Liver (tissue), 9 donors: ENCODE measurements around the gene ERCC6L. TPM values are rescaled to one million over a fixed set of nuclear protein-coding genes. Genes with fewer than 3 reads are reported as not detected.

Source experiments
- DNase-seq: peaks from one replicate; pipeline ENCODE4 v3.0.0-alpha.2; 2017; ENCODE audit warnings: low spot score
- H3K27ac ChIP-seq, 2 donors: one replicate each; pipeline ENCODE4 v1.7.0; 2013; ENCODE audit warnings: inconsistent platforms in 2 of 2, low read length in 2 of 2, control low read depth in 1 of 2, low read depth in 1 of 2, mild to moderate bottlenecking in 1 of 2
- H3K27me3 ChIP-seq, 4 donors: one replicate each; pipeline versions ENCODE4 v1.6.1 to v1.7.0; 2013; ENCODE audit warnings: low read length in 3 of 4, inconsistent platforms in 1 of 4, mild to moderate bottlenecking in 1 of 4, moderate library complexity in 1 of 4; ENCODE audit not compliant: control insufficient read depth in 4 of 4, insufficient read depth in 4 of 4
- H3K36me3 ChIP-seq, 4 donors: one replicate each; pipeline versions ENCODE4 v1.6.1 to v1.7.0; 2013; ENCODE audit warnings: low read length in 3 of 4, mild to moderate bottlenecking in 3 of 4, low read depth in 1 of 4, moderate library complexity in 1 of 4; ENCODE audit not compliant: control insufficient read depth in 4 of 4, insufficient read depth in 3 of 4
- H3K4me1 ChIP-seq, 4 donors: one replicate each; pipeline versions ENCODE4 v1.6.1 to v1.7.0; 2013; ENCODE audit warnings: low read length in 3 of 4, mild to moderate bottlenecking in 3 of 4, moderate library complexity in 1 of 4; ENCODE audit not compliant: control insufficient read depth in 4 of 4, insufficient read depth in 4 of 4
- H3K4me3 ChIP-seq, 3 donors: one replicate each; pipeline versions ENCODE4 v1.6.1 to v1.7.0; 2013; ENCODE audit warnings: low read length in 3 of 3, control low read depth in 1 of 3, low read depth in 1 of 3, mild to moderate bottlenecking in 1 of 3
- H3K9ac ChIP-seq, 2 donors: one replicate each; pipeline ENCODE4 v1.7.0; 2013; ENCODE audit warnings: low read length in 2 of 2, mild to moderate bottlenecking in 2 of 2, moderate library complexity in 2 of 2, control low read depth in 1 of 2, low read depth in 1 of 2
- H3K9me3 ChIP-seq, 4 donors: one replicate each; pipeline versions ENCODE4 v1.6.1 to v1.7.0; 2013; ENCODE audit warnings: low read length in 3 of 4; ENCODE audit not compliant: control insufficient read depth in 4 of 4
- FOXA1 ChIP-seq: IDR thresholded peaks from 2 replicates; pipeline ENCODE4 v1.6.1; 2016; ENCODE audit warnings: antibody characterized with exemption
- HNF4A ChIP-seq, 2 donors: conservative IDR thresholded peaks; 2 replicates each; pipeline ENCODE4 v1.6.1; 2016; ENCODE audit warnings: antibody characterized with exemption in 2 of 2, mild to moderate bottlenecking in 2 of 2
- JUND ChIP-seq, 2 donors: IDR thresholded peaks; 2 replicates each; pipeline ENCODE4 v1.6.1; 2016; ENCODE audit warnings: antibody characterized with exemption in 2 of 2
- NR2F2 ChIP-seq: IDR thresholded peaks from 2 replicates; pipeline ENCODE4 v1.6.1; 2016; ENCODE audit warnings: antibody characterized with exemption
- RAD21 ChIP-seq, 2 donors: IDR thresholded peaks; 2 replicates each; pipeline ENCODE4 v1.6.1; 2016; ENCODE audit warnings: antibody characterized with exemption in 2 of 2, mild to moderate bottlenecking in 2 of 2
- SP1 ChIP-seq: IDR thresholded peaks from 2 replicates; pipeline ENCODE4 v1.6.1; 2018; ENCODE audit warnings: antibody characterized with exemption, mild to moderate bottlenecking
- WGBS: extraction: QIAGEN DNeasy Blood & Tissue Kit; methylation state at CpG from one replicate; pipeline ENCODE4 v1.1.7; 2013; 5-methylcytosine and 5-hydroxymethylcytosine counted together
- polyA plus RNA-seq, 2 donors: library from polyadenylated mRNA; stranded (reverse) in 1 of 2; unstranded in 1 of 2; fragments of 200-250 nt in 1 of 2; fragments of >200 nt in 1 of 2; fragmentation: Nextera tagmentation in 1 of 2; extraction: Ambion mirVana in 1 of 2; gene quantifications; one replicate each; pipeline versions ENCODE4 v1.2.1 to v1.2.3, GENCODE V29; 2013 to 2015
- total RNA-seq, 2 donors: library from RNA; depleted of rRNA; stranded (reverse); fragments of >200 nt; gene quantifications; one replicate each; pipeline ENCODE4 v1.2.3, GENCODE V29; 2014
- TF ChIP-seq, protein P1 (sequence below): fragments of 150-350 bp; IDR thresholded peaks from 2 replicates; pipeline ENCODE4 v1.5.1; 2017; ENCODE audit warnings: improper control_type of control experiment, low read depth, low read length; ENCODE audit not compliant: missing input control
- TF ChIP-seq, protein P2 (sequence below): IDR thresholded peaks from 2 replicates; pipeline ENCODE4 v1.6.1; 2016; ENCODE audit warnings: antibody characterized with exemption, mild to moderate bottlenecking
- TF ChIP-seq, protein P3 (sequence below): IDR thresholded peaks from 2 replicates; pipeline ENCODE4 v1.6.1; 2016; ENCODE audit warnings: antibody characterized with exemption
- TF ChIP-seq, protein P4 (sequence below): IDR thresholded peaks from 2 replicates; pipeline ENCODE4 v1.6.1; 2016; ENCODE audit warnings: antibody characterized with exemption
- donor health status: healthy.
- donor health status: healthy.
- donor health status: healthy.
- donor health status: healthy.
- donor health status: healthy.

ERCC6L gene
- total and polyA plus RNA-seq, 4 donors: 0.17 to 4.7 (median 0.29) TPM; not detected in 1

DNA sequence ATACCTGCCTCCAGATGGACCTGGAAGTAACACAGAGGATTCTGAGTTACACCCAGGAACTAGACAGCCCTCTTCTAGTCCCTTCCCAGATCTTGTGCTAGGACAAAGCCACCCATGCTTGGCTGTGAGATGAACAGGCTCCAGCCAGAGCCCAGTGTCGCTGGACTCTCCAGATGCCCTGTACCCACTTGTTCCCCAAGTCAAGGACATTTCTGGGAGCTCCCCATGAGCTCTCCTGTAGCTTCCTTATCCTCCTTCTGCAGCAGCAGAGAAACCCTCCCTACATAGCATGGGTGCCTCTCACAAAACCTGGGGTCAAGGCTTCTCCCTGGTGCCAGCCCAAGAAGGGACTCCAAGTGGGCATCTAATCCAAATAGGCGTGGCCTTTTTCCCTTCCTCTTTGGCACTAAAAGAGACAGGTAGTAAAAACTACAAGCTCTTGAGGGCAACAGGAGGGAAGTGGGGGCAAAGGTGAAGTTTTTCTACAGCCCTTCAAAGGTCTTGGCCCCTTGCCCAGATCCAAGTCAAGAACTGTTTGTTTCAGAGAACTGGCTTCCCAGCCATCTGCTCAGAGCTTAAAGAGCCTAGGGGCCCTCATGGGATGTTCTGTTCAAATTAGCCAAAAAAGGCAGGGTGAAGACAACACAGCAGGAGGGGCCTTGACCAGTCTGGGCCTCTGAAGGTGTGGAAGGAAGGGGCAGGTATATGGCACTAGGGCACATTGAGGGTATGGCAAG is 8.5 kb upstream of the ERCC6L start:
- Histone ChIP-seq H3K27ac (no peak overlapping the region), H3K27me3 (no peaks in the 10 kb centered on the region), H3K9me3 (no peaks in the 10 kb centered on the region), H3K9ac (no peak overlapping the region), H3K36me3 (no peaks in the 10 kb centered on the region), H3K4me3 (no peak overlapping the region), H3K4me1 (no peaks in the 10 kb centered on the region)
- TF ChIP-seq NR2F2 (peak; percentile 48), SP1 (no peak)
- WGBS: 67% methylated on average over 2 of the region's 2 CpGs
- DNase-seq: no peak

DNA sequence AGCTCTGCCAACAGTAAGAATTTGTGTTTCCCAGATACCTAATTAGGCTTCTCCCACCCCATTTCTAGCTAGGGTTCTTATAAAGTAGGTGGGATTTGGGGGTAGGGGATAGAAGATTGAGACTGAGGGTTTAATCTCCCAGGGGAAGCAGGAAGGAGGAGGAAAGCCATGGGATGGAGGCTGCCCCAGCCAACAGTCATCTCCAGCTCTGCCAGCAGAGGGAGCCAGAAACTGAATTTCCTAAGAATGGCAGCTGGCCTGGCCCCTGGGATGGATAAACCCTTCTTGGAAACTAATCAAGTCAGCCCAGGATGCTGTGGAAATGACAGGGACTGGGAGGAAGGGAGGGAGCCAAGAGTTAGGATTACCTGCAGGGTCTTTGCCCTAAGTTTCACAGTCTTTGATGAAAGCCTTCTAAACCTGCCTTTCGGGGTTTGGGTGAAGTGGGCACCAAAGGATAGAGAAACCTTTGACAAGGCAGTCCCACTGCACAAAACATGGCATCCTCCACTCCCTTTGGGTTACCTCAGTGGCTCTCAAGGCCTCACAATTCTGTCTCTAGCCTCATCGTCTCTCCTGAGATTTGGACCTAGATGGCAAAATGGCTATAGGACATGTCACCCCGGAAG is 6.7 kb upstream of the ERCC6L start:
- Histone ChIP-seq H3K9me3 (no peaks in the 10 kb centered on the region), H3K4me1 (no peaks in the 10 kb centered on the region), H3K9ac (no peak overlapping the region), H3K4me3 (no peak overlapping the region), H3K27me3 (no peaks in the 10 kb centered on the region), H3K36me3 (no peaks in the 10 kb centered on the region), H3K27ac (no peak overlapping the region)
- TF ChIP-seq, protein P1, sequence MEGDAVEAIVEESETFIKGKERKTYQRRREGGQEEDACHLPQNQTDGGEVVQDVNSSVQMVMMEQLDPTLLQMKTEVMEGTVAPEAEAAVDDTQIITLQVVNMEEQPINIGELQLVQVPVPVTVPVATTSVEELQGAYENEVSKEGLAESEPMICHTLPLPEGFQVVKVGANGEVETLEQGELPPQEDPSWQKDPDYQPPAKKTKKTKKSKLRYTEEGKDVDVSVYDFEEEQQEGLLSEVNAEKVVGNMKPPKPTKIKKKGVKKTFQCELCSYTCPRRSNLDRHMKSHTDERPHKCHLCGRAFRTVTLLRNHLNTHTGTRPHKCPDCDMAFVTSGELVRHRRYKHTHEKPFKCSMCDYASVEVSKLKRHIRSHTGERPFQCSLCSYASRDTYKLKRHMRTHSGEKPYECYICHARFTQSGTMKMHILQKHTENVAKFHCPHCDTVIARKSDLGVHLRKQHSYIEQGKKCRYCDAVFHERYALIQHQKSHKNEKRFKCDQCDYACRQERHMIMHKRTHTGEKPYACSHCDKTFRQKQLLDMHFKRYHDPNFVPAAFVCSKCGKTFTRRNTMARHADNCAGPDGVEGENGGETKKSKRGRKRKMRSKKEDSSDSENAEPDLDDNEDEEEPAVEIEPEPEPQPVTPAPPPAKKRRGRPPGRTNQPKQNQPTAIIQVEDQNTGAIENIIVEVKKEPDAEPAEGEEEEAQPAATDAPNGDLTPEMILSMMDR: peak; percentile 73
- TF ChIP-seq RAD21 (IDR thresholded peaks at IDR 0.05) (peak; percentile 71 to 89), JUND (IDR thresholded peaks at IDR 0.05) (no peak)
- WGBS: 95% methylated on average over 3 of the region's 3 CpGs
- peak; percentile 52 for DNase-seq

DNA sequence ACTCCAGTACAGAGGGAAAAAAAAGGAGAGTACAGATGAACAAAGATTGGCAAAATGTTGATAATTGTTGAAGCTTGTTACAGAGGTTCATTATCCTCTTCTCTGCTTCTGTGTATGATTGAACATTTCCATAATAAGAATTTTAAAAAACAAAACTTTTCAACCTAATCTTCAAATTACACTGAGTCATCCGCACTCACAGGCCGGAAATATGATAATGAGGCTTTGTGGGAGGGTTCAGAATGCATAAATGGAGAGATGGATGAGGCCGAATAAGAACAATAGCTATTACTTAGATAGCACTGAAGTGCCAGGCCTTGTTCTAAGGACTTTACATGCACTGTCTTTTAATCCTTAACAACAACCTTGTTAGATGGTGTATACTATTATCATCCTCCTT is 4.6 kb upstream of the ERCC6L start:
- no peak for TF ChIP-seq RAD21 (IDR thresholded peaks at IDR 0.05)
- WGBS: 55% methylated on average over 3 of the region's 3 CpGs
- Histone ChIP-seq H3K27me3 (peaks cover 0 to 2% (median 0%) of the 10 kb centered on the region in 4 donors), H3K27ac (no peak overlapping the region), H3K9ac (no peak overlapping the region), H3K4me3 (no peak overlapping the region), H3K36me3 (no peaks in the 10 kb centered on the region), H3K9me3 (no peaks in the 10 kb centered on the region), H3K4me1 (peaks cover 0 to 3% (median 2%) of the 10 kb centered on the region in 4 donors)
- no peak for DNase-seq

DNA sequence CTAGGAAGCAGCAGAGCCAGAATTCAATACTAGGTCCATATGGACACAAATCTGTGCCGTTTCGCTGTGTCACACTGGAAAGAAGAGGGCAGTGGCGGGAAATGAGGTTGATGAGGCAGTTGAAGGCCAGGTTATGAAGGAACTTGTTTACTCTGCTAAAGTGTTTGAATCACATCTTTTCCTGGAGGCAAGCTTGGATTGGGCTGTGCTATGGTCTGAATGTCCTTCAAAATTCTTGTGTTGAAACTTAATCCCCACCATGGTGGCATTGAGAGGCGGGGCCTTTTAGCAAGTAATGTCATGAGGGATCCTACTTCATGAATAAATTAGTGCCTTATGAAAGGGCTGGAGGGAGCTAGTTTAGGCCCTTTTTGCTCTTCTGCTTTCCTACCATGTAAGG is 2.1 kb upstream of the ERCC6L start:
- TF ChIP-seq, protein P2, sequence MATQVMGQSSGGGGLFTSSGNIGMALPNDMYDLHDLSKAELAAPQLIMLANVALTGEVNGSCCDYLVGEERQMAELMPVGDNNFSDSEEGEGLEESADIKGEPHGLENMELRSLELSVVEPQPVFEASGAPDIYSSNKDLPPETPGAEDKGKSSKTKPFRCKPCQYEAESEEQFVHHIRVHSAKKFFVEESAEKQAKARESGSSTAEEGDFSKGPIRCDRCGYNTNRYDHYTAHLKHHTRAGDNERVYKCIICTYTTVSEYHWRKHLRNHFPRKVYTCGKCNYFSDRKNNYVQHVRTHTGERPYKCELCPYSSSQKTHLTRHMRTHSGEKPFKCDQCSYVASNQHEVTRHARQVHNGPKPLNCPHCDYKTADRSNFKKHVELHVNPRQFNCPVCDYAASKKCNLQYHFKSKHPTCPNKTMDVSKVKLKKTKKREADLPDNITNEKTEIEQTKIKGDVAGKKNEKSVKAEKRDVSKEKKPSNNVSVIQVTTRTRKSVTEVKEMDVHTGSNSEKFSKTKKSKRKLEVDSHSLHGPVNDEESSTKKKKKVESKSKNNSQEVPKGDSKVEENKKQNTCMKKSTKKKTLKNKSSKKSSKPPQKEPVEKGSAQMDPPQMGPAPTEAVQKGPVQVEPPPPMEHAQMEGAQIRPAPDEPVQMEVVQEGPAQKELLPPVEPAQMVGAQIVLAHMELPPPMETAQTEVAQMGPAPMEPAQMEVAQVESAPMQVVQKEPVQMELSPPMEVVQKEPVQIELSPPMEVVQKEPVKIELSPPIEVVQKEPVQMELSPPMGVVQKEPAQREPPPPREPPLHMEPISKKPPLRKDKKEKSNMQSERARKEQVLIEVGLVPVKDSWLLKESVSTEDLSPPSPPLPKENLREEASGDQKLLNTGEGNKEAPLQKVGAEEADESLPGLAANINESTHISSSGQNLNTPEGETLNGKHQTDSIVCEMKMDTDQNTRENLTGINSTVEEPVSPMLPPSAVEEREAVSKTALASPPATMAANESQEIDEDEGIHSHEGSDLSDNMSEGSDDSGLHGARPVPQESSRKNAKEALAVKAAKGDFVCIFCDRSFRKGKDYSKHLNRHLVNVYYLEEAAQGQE: no peak
- TF ChIP-seq, protein P1: no peak
- TF ChIP-seq HNF4A (conservative IDR thresholded peaks at IDR 0.05) (no peak), SP1 (no peak), FOXA1 (no peak), JUND (IDR thresholded peaks at IDR 0.05) (no peak)
- TF ChIP-seq, protein P3, sequence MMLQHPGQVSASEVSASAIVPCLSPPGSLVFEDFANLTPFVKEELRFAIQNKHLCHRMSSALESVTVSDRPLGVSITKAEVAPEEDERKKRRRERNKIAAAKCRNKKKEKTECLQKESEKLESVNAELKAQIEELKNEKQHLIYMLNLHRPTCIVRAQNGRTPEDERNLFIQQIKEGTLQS: no peak
- TF ChIP-seq, protein P4, sequence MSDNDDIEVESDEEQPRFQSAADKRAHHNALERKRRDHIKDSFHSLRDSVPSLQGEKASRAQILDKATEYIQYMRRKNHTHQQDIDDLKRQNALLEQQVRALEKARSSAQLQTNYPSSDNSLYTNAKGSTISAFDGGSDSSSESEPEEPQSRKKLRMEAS: no peak
- H3K4me1 ChIP-seq: peaks cover 0 to 3% (median 2%) of the 10 kb centered on the region in 4 donors
- DNase-seq: no peak
- H3K27me3 ChIP-seq: peaks cover 0 to 2% (median 0%) of the 10 kb centered on the region in 4 donors
- H3K36me3 ChIP-seq: no peaks in the 10 kb centered on the region
- H3K9me3 ChIP-seq: no peaks in the 10 kb centered on the region
- no peak overlapping the region for H3K27ac ChIP-seq
- H3K4me3 ChIP-seq: no peak overlapping the region
- WGBS: 92% methylated on average over 4 of the region's 4 CpGs
- H3K9ac ChIP-seq: no peak overlapping the region
